Naive thymus-derived CD4-positive, alpha-beta T cell (primary cell): Measurements from ENCODE around the gene UGT1A10. TPM values are rescaled to one million over a fixed set of nuclear protein-coding genes. Genes with fewer than 3 reads are reported as not detected.

Source experiments
- ATAC-seq: fragments of 150-1000 bp; cut with Tn5 transposase; 2 replicates; pipeline ENCODE4 v1.10.0; 2021; ENCODE audit warnings: mild to moderate bottlenecking, moderate library complexity
- CTCF ChIA-PET: fragments of 350-600 bp; sonication (Branson Sonifier 250); formaldehyde crosslinking; loops from one replicate; lab custom pipeline; 2021; ENCODE audit warnings: antibody characterized with exemption; lab: Charles Lee
- POLR2A ChIA-PET: fragments of 350-600 bp; sonication (Branson Sonifier 250); formaldehyde crosslinking; loops from one replicate; lab custom pipeline; 2021; ENCODE audit warnings: antibody characterized with exemption, inconsistent platforms; lab: Charles Lee
- DNase-seq, 9 donors: peaks; one replicate each; pipeline versions ENCODE4 v3.0.0 to v3.0.0-alpha.2; 2020 to 2022; ENCODE audit warnings: mixed read lengths in 1 of 9
- H3K27ac ChIP-seq: one replicate; pipeline ENCODE4 v1.7.0; 2013; ENCODE audit warnings: mild to moderate bottlenecking, low read depth, low read length, moderate library complexity
- H3K27me3 ChIP-seq, 2 donors: one replicate each; pipeline ENCODE4 v1.7.0; 2013; ENCODE audit warnings: low read length in 2 of 2, mild to moderate bottlenecking in 2 of 2, moderate library complexity in 2 of 2; ENCODE audit not compliant: control insufficient read depth in 2 of 2, insufficient read depth in 2 of 2
- H3K36me3 ChIP-seq, 3 experiments: 1 replicate in 2 of 3; 2 replicates in 1 of 3; pipeline ENCODE4 v1.7.0; 2013; ENCODE audit warnings: low read length in 3 of 3, mild to moderate bottlenecking in 3 of 3, moderate library complexity in 1 of 3; ENCODE audit not compliant: insufficient read depth in 3 of 3, control insufficient read depth in 2 of 3
- H3K4me1 ChIP-seq, 2 donors: one replicate each; pipeline ENCODE4 v1.7.0; 2013; ENCODE audit warnings: low read length in 2 of 2, mild to moderate bottlenecking in 2 of 2, moderate library complexity in 1 of 2; ENCODE audit not compliant: control insufficient read depth in 2 of 2, insufficient read depth in 2 of 2
- H3K4me3 ChIP-seq: 2 replicates; pipeline ENCODE4 v1.7.0; 2013; ENCODE audit warnings: mild to moderate bottlenecking, low read length
- H3K9me3 ChIP-seq, 3 experiments: 1 replicate in 2 of 3; 2 replicates in 1 of 3; pipeline ENCODE4 v1.7.0; 2013; ENCODE audit warnings: low read length in 3 of 3; ENCODE audit not compliant: control insufficient read depth in 2 of 3
- H3K27ac Mint-ChIP-seq, 9 donors: one replicate each; pipeline ENCODE4 v1.8.0; 2020 to 2022; ENCODE audit warnings: mixed read lengths in 9 of 9, mild to moderate bottlenecking in 8 of 9, moderate library complexity in 5 of 9, inconsistent platforms in 2 of 9
- H3K27me3 Mint-ChIP-seq, 5 donors: one replicate each; pipeline ENCODE4 v1.8.0; 2021 to 2022; ENCODE audit warnings: mixed read lengths in 5 of 5, mild to moderate bottlenecking in 1 of 5
- H3K36me3 Mint-ChIP-seq, 5 donors: one replicate each; pipeline ENCODE4 v1.8.0; 2020 to 2022; ENCODE audit warnings: mixed read lengths in 5 of 5, mild to moderate bottlenecking in 3 of 5, inconsistent platforms in 1 of 5
- H3K4me1 Mint-ChIP-seq, 7 donors: one replicate each; pipeline ENCODE4 v1.8.0; 2020 to 2022; ENCODE audit warnings: mixed read lengths in 7 of 7, mild to moderate bottlenecking in 3 of 7, inconsistent platforms in 1 of 7
- H3K4me3 Mint-ChIP-seq, 10 donors: one replicate each; pipeline ENCODE4 v1.8.0; 2020 to 2022; ENCODE audit warnings: mild to moderate bottlenecking in 10 of 10, mixed read lengths in 10 of 10, moderate library complexity in 6 of 10, inconsistent platforms in 2 of 10
- H3K9me3 Mint-ChIP-seq, 11 donors: one replicate each; pipeline ENCODE4 v1.8.0; 2020 to 2022; ENCODE audit warnings: mixed read lengths in 11 of 11, mild to moderate bottlenecking in 4 of 11, inconsistent platforms in 1 of 11, moderate library complexity in 1 of 11
- intact Hi-C, 2 donors: fragments of 100-400 bp; cut with micrococcal nuclease; formaldehyde crosslinking; loops; one replicate each; pipeline ENCODE4 v1.15.1; 2023
- polyA plus RNA-seq, 2 donors: library from polyadenylated mRNA; unstranded; fragments of 300-500 nt; fragmentation: Illumina TruSeq; gene quantifications; one replicate each; pipeline ENCODE4 v1.2.3, GENCODE V29; 2021
- total RNA-seq, 6 experiments: library from RNA in 5 of 6; stranded (reverse) in 5 of 6; gene quantifications; 1 replicate in 5 of 6; 2 replicates in 1 of 6; pipeline ENCODE4 v1.2.3 and lab custom pipeline; 2021 to 2026

UGT1A10 gene
- total and polyA plus RNA-seq, 7 experiments from 2014 or later = not detected

DNA sequence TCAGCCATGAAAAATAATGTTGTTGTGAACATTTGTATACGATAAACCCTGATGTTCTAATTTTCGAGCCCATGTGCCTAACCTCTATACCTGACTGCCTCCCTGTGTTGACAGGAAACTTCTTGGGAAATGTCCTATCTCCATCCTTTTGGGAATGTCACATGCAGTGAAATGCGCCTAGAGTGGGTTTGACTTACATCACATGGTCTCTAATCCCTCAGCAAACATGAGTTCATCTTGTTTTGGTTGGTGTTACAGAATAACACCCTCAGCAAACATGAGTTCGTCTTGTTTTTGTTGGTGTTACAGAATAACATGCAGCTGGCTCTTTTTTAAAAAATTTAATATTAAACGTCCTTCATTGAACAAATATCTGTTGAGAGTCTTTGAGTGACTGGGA is 52.1 kb downstream of the UGT1A10 start:
- peaks cover 0 to 4% (median 0%) of the 10 kb centered on the region in 5 donors for H3K36me3 Mint-ChIP-seq
- ChIA-PET CTCF (no interaction called here), POLR2A (no interaction called here)
- H3K4me3 ChIP-seq = no peak overlapping the region
- ATAC-seq (no peak), DNase-seq (no peak)
- H3K9me3 ChIP-seq = no peaks in the 10 kb centered on the region
- intact Hi-C loops = no loop called here
- H3K4me3 Mint-ChIP-seq = no peak overlapping the region
- no peaks in the 10 kb centered on the region for H3K36me3 ChIP-seq
- no peak overlapping the region for H3K27ac Mint-ChIP-seq
- H3K27me3 ChIP-seq = no peaks in the 10 kb centered on the region
- no peaks in the 10 kb centered on the region for H3K4me1 ChIP-seq
- peaks cover 0 to 2% (median 0%) of the 10 kb centered on the region in 11 donors for H3K9me3 Mint-ChIP-seq
- H3K27me3 Mint-ChIP-seq = peaks cover 4 to 20% (median 6%) of the 10 kb centered on the region in 5 donors
- H3K4me1 Mint-ChIP-seq = no peaks in the 10 kb centered on the region
- no peak overlapping the region for H3K27ac ChIP-seq

DNA sequence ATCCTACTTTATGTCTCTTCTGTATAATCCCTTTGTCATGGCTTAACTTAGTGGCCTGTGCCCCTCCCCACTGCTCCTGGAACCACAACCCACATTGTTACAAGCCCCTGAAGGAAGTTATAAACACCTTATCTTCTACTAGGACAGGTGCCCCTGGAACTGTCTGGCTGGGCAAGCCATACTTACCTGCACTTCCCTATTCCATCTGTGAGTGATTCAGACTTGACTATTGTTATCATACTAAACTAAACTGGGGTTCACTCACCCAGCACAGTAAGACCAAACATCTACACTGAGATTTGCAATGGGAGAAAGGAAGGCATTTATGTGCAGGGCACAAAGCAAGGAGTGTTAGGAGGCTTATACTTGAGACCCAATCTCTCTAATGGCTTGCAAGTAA is 52.8 kb downstream of the UGT1A10 start:
- intact Hi-C loops = no loop called here
- Mint-ChIP-seq H3K36me3 (peaks cover 0 to 4% (median 0%) of the 10 kb centered on the region in 5 donors), H3K4me3 (no peak overlapping the region), H3K27me3 (peaks cover 4 to 20% (median 6%) of the 10 kb centered on the region in 5 donors), H3K9me3 (peaks cover 0 to 2% (median 0%) of the 10 kb centered on the region in 11 donors), H3K27ac (no peak overlapping the region), H3K4me1 (no peaks in the 10 kb centered on the region)
- ATAC-seq (peak; percentile 29), DNase-seq (no peak)
- Histone ChIP-seq H3K36me3 (no peaks in the 10 kb centered on the region), H3K4me1 (no peaks in the 10 kb centered on the region), H3K9me3 (no peaks in the 10 kb centered on the region), H3K4me3 (no peak overlapping the region), H3K27ac (no peak overlapping the region), H3K27me3 (no peaks in the 10 kb centered on the region)
- POLR2A ChIA-PET = no interaction called here
- CTCF ChIA-PET = no interaction called here

DNA sequence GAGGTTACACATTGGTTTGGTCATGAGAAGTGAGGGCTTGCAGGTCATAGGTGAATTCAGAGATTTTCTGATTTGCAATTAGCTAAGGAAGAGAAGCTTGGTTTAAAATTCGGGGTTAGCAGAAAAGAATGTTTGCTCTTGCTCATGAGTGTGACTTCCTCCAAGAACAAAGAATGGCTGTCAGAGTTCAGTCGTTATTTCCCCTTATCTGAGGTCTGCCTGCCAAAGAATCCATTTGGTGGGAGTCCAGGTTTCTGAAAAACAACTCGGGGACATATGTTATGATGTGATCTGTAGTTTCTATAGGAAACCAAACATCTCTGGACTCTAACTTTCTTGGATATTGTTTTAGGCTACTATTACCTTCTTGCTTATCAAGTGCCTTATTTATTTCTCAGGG is 53.3 kb downstream of the UGT1A10 start:
- no peak overlapping the region for H3K27ac ChIP-seq
- ATAC-seq (no peak), DNase-seq (no peak)
- peaks cover 0 to 4% (median 0%) of the 10 kb centered on the region in 5 donors for H3K36me3 Mint-ChIP-seq
- intact Hi-C loops = no loop called here
- H3K27me3 Mint-ChIP-seq = peaks cover 4 to 20% (median 6%) of the 10 kb centered on the region in 5 donors
- no peak overlapping the region for H3K4me3 ChIP-seq
- H3K4me3 Mint-ChIP-seq = no peak overlapping the region
- H3K27me3 ChIP-seq = no peaks in the 10 kb centered on the region
- no peaks in the 10 kb centered on the region for H3K4me1 ChIP-seq
- CTCF ChIA-PET = no interaction called here
- H3K9me3 ChIP-seq = no peaks in the 10 kb centered on the region
- H3K4me1 Mint-ChIP-seq = no peaks in the 10 kb centered on the region
- POLR2A ChIA-PET = no interaction called here
- no peaks in the 10 kb centered on the region for H3K36me3 ChIP-seq
- H3K9me3 Mint-ChIP-seq = peaks cover 0 to 2% (median 0%) of the 10 kb centered on the region in 11 donors
- no peak overlapping the region for H3K27ac Mint-ChIP-seq

DNA sequence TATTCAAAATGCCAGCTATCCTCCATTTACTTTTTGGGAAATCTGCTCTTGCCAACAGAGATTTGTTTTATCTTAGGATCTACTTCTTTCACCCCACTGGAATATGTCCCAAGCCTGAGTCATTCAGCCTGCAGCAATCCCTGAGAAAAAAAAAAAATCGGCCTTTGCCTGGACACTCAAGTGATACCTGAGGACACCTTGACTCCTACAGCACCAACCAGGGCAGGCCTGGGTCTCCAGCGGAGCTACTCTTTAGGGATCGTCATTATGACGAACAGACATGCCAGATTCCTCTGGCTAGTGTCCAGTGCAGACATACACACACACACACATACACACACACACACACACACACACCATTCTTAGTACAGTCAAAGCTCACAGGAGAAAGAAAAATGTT is 54.2 kb downstream of the UGT1A10 start:
- Mint-ChIP-seq H3K4me3 (no peak overlapping the region), H3K27me3 (peaks cover 4 to 18% (median 6%) of the 10 kb centered on the region in 5 donors), H3K36me3 (peaks cover 0 to 4% (median 0%) of the 10 kb centered on the region in 5 donors), H3K9me3 (peaks cover 0 to 2% (median 0%) of the 10 kb centered on the region in 11 donors), H3K4me1 (no peaks in the 10 kb centered on the region), H3K27ac (no peak overlapping the region)
- Histone ChIP-seq H3K27ac (no peak overlapping the region), H3K27me3 (no peaks in the 10 kb centered on the region), H3K9me3 (no peaks in the 10 kb centered on the region), H3K36me3 (no peaks in the 10 kb centered on the region), H3K4me1 (no peaks in the 10 kb centered on the region), H3K4me3 (no peak overlapping the region)
- DNase-seq (no peak), ATAC-seq (no peak)
- intact Hi-C loops = no loop called here
- CTCF ChIA-PET = interaction anchor here (0.5 kb wide), 1 partner anchor 1548 kb away, joined by 3 read pairs; no protein-coding TSS in a partner anchor
- POLR2A ChIA-PET = interaction anchor here (0.7 kb wide), 1 partner anchor 1837 kb away, joined by 3 read pairs; no protein-coding TSS in a partner anchor

DNA sequence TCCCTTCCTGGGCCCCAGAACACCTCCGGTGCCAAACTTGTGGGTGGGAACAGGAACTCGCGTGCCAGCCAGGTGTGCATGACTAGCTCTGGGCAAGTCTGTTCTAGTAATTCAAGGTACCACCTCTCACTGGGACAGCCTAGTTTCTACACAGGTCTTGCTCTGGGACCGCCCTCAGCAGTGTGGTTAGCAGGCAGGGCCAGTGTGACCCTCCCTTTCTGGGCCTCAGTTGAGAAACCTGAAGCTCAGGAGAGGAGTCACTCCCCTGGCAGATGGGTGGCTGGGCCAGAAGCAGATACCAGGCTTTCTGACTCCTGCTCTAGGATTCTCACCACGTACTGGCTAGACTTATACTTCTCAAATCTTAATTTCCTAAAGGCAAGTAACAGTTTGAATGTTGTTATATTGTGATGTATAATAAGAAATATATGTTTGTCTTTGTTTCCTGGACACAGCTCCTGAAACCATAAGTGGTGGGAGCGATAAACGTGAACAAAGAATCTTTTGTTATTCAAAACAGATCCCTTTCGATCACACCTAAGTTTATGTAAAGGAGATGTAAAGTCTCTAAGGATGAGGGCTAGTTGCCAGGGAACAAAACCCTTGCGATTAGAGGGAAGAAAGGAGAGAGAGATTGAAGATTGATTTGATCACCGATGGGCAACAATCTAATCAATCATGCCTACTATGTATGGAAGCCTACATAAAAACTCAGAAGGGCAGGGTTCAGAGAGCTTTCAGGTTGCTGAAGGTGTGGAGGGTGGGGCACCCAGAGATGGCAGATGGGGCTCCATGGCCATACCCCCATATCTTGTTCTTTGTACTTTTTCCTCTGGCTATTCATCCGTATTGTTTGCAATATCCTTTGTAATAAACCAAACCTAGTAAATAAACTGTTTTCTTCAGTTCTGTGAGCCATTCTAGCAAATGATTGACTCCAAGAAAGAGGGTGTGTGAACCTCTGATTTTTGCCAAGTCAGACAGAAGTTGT is 55.5 kb downstream of the UGT1A10 start:
- no peak overlapping the region for H3K4me3 ChIP-seq
- no peaks in the 10 kb centered on the region for H3K36me3 ChIP-seq
- intact Hi-C loops = no loop called here
- Mint-ChIP-seq H3K4me1 (no peaks in the 10 kb centered on the region), H3K27me3 (peaks cover 2 to 24% (median 4%) of the 10 kb centered on the region in 5 donors), H3K4me3 (no peak overlapping the region), H3K9me3 (peaks cover 0 to 2% (median 0%) of the 10 kb centered on the region in 11 donors), H3K27ac (no peak overlapping the region), H3K36me3 (peaks cover 0 to 6% (median 0%) of the 10 kb centered on the region in 5 donors)
- DNase-seq = no peak
- no peaks in the 10 kb centered on the region for H3K4me1 ChIP-seq
- no peaks in the 10 kb centered on the region for H3K27me3 ChIP-seq
- no peak overlapping the region for H3K27ac ChIP-seq
- ChIA-PET CTCF (no interaction called here), POLR2A (no interaction called here)
- ATAC-seq = no peak
- no peaks in the 10 kb centered on the region for H3K9me3 ChIP-seq

DNA sequence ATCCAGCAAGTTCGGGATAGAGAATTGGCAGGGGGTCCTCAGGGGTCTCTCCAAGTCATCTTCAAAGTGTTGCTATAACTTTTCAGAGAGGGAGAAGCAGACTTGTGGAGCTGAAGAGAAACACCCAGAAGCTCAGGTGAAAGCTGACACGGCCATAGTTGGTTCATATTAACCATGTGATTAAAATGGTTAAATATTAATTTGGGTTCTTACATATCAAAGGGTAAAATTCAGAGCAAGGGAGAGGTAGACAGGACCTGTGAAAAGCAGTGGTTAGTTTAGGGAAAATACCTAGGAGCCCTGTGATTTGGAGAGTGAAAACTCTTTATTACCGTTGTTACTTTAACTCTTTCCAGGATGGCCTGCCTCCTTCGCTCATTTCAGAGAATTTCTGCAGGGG is 56.4 kb downstream of the UGT1A10 start, which contains the start of gene UGT1A6:
UGT1A6 (plus strand) TSS at position 243 of the 400 bp plus-strand sequence; CDS start at position 358, 115 bp downstream.
- Mint-ChIP-seq H3K27me3 (peaks cover 0 to 31% (median 4%) of the 10 kb centered on the region in 5 donors), H3K4me3 (no peak within 1 kb of the TSS), H3K27ac (peak within 1 kb of the TSS in 1 of 9 donors; percentile 77), H3K4me1 (no peaks in the 10 kb centered on the region), H3K9me3 (peaks cover 0 to 2% (median 0%) of the 10 kb centered on the region in 11 donors), H3K36me3 (peaks cover 0 to 6% (median 0%) of the 10 kb centered on the region in 5 donors)
- no peaks in the 10 kb centered on the region for H3K36me3 ChIP-seq
- H3K9me3 ChIP-seq = no peaks in the 10 kb centered on the region
- ChIA-PET POLR2A (no interaction called here), CTCF (no interaction called here)
- no peaks in the 10 kb centered on the region for H3K4me1 ChIP-seq
- H3K27me3 ChIP-seq = no peaks in the 10 kb centered on the region
- intact Hi-C loops = no loop called here
- ATAC-seq (no peak), DNase-seq (no peak)
- no peak within 1 kb of the TSS for H3K4me3 ChIP-seq
- no peak within 1 kb of the TSS for H3K27ac ChIP-seq
